Stimulated activated CD8-positive, alpha-beta memory T cell treated with anti-CD3 and anti-CD28 coated beads, Interleukin-4, amount 100 ng/mL, for 4 hours (primary cell): ENCODE data around the gene TTC6.
"Not testable (repeated sequence)": the region's sequence is repeated elsewhere in the genome, so short reads cannot be mapped to it uniquely, and the experiment has no call there.

ENCODE experiments used
- DNase-seq, 2 donors: peaks; one replicate each; pipeline ENCODE4 v3.0.0-alpha.2; 2020; ENCODE audit warnings: low read depth in 2 of 2, low spot score in 1 of 2

TTC6 gene, protein sequence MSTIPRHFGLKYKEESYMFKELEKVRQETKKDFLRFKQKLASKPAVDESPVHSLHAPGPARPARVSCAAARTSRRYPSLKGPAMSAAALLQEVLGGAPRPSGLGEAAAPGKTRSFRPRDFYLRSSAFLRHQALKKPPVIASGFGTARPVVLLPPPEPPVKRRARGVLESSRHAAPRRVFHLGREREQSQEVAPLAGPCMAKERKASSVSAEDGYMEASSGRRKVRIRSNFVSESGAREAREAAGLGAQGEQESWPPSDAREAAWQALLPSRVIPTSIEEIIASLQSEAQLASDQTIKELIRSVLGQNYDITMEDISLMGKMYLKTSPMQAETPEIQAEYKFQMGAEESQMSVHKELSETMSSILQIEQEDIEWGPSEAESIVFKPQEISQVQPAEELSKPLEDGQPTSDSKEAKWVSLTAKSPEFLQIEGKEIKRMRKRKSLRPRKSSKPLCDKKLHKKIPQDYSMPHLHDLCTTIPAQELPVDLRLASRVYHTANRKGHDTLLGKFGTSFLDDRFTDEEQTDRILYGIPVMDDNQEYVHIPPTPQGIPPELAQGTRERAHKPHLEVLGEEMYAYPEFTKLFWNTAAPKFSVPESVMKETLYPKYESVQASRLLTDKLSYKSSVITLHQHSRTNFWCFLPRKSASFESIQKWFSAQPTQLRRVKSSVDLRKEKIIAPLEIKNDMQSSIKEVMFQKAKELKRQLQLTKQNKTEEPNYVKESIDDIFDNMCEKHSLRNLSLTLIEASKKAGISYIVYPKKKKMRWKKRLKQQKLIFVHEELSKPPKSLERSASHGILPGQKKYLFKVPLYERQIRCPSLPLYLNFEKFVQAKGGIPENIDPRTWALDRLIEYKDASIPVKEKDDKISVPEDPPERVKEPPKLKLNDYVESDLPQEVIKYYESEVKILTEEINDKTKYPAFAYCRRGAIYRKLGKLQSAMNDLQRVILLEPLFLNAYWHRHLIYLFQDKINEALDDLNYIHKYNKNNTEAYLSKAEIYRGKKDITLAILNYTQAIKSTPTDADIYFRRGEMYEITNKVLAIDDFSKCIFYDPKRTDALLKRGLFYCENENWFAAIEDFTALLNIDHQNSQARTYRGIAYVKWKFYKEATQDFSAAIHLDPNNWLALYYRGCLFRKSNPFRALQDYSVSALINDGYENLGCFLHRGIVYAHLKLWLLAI (N-terminal part only)

DNA sequence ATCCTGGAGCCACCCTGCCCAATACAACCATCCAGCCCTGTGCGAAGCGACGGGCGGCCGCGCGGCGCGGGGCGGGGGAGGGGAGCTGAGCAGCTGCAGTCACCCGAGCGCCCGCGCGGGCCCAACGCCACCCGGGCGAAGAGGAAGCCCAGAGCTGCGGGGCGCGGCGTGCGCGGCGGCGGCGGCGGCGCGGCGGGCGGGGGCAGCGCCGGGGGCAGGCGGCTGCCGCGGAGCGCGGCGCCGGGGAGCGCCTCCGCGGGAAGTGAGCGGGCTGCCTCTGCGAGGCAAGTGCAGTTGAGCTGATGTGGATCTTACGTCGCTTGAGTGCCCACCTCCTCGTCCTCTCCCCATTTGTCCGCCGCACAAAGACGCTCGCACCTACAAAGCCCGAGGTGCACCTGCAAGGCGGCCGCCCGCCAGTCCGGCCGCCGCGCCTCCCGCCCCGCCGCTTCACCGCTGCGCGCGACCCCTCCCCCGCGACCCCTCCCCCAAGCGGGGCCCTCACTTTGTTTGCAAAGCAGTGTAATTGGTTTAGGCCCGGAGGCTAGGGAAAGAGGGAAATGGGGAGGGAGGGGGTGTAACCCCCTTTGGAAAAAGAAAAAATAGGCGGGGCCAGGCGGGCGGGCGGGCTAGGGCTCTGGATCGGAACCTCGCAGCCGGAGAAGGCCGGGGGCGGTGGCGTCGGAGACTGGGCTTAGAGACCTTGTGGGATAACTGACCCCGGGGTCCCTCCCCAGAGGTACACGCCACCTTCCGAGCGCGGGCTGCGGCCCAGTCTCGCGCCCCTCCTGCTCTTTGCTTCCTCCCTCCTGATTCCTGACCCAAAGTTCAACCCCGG is at the start of gene TTC6, which contains the start of gene FOXA1:
TTC6 (plus strand) TSS at position 659 of the 838 bp plus-strand sequence. CDS start 26,436 bp downstream, outside the sequence.
FOXA1 (minus strand) TSS at position 279 of the 838 bp plus-strand sequence; CDS start at position 2, 277 bp downstream.
- no peak for DNase-seq

DNA sequence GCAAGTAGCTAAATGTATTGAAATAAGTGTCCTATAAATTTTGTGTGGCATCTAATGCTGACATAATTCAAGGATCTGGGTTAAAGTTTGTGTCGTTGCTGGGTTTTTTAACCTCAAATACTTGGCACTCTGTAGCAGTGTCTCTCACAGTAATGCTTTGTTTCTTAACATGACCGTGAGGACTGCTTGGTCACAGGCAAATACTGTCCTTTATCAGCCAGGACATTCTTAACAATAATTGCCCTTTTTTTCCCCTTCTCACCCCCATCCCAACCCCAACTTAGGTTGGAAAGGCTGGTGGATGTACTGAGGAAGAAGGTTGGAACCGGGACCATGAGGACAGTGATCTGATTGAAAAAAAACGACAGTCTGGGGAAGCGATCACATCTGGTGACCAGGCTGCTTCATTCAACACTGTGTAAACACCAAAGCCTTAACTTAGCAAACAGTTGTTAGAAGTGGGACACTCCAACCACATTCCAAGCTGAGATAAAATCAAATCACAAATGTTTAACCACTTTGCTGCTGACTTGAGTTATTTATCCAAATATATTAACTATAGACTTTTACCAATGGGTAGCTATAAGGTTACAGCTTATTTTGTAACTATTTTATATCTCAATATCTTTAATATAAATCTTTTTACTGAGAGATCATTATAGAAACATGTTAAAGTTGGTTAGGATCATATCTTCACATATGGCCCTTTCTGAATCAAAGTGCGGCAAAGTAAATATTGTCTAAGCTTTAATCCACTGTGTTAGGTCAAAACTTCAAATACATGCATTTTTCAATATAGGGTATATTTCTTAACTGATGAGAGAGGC is 48.6 kb upstream of the TTC6 start:
- DNase-seq, result no peak

DNA sequence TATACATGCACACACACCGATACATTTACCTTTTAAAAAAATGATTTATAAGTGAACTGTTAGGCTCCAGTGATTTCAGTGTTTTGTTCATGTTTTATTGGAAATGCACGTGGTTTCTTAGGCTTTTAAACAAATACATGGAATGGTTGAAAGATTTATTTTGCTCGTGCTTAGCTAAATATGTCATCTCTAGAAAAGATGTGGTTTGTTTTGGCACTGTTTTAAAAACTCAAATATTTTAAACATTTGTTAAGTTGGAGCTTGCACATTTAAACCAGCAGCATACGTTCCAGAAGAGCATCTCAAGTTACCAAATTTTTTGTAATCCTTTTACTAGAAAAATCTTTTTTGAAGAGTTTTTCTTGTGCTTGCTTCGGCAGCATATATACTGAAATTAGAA is 44.9 kb upstream of the TTC6 start:
- DNase-seq, result no peak

DNA sequence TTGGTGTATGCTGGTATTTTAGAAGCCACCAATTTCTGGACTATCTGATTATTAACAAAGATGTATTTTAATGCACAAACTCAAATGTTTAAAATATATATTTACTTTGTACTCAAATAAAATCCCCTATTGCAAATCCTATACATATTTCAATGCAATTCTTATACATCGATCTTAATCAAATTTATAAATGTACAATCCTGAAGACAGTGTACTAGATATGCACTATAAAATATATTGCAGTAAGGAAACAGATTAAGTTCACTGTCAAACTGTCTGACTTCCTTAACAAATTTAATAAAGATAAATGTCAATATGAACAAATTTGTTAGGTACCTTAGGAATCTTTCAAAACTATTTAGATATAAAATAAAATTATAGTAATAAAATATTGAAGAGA is 44.3 kb upstream of the TTC6 start:
- DNase-seq, result no peak

DNA sequence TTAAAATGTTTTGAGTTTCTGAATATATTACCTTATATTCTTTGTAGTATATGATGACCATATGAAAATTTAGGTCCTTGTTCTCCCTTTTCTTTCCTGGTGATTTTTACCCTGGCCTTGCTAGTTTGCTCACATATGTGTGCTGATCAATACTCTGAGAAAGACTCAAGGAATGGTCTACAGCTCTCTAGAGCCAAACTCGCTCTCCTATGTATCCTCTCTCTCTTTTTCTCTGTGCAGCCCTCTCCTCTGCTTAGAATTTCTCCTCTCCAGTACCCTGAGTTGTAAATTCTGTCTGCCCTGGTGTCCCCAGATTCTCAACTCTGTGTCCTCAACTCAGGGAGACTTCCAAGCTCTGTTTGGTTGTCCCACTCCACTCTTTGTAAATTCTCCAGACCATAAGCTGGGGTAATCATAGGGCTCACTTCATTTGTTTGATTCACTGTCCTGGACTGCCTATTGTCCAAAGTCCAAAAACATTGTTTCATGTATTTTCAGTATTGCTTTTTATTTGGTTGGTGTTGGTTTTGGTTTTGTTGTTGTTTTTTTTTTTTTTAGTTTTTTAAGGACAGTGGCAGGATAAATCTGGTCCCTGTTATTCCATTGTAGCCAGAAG is 41.4 kb upstream of the TTC6 start:
- DNase-seq, result no peak

DNA sequence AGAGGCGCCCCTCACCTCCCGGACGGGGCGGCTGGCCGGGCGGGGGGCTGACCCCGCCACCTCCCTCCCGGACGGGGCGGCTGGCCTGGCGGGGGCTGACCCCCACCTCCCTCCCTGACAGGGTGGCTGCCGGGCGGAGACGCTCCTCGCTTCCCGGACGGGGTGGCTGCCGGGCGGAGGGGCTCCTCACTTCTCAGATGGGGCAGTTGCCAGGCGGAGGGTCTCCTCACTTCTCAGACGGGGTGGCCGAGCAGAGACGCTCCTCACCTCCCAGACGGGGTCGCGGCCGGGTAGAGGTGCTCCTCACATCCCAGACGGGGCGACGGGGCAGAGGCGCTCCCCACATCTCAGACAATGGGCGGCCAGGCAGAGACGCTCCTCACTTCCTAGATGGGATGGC is 39.8 kb upstream of the TTC6 start:
- DNase-seq, result not testable (repeated sequence)

DNA sequence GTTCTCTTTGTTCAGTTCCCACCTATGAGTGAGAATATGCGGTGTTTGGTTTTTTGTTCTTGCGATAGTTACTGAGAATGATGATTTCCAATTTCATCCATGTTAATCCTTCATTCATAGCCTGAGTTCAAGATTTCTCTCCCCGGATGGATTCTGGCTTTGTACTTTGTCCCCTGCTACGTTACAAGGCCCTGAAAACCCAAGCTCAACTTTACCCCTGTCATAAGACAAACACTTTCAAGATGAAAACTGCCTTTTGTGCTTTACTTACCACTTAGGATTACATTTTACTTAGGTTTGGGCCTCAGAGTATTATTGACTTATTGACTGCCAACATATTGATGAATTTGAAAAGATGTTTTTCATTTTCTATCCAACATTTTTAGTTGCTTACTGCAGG is 36.7 kb upstream of the TTC6 start:
- no peak for DNase-seq

DNA sequence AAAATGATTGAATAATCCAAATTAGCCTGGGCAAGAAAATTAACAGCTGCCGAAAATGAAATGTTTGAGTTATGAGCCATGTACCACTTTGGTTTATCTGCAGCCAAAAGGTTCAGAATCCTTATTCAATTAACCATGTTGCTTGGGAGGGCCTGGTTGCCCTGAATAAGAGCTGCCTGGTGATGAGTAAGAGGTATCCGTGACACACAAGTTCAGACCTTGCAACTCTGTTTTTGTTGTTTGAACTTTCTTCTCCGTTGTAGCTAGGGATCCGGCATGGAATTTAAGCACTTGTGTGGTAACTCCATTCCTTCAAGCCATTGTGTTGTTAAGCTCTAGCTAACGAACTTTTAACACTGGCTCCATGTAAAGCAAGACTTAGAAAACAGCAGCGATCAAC is 36.0 kb upstream of the TTC6 start:
- no peak for DNase-seq

DNA sequence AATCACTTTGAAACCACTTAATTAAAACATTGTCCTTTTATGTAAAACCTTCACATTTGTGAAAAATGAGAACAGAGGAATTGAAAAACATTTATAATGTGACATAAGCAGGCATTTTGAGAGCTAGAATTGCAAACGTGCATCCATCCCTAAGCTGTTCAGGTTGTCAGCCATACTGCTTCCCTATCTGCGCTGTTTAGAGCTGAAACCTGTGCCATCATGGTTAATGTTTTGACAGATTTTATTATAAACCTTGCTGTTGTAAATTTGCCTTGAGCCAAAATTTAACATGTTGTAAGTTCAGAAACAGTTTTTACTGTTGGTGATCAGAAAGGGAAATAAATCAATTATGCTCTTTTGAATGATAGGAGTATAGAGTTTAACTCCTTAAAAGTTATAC is 32.2 kb upstream of the TTC6 start:
- no peak for DNase-seq

DNA sequence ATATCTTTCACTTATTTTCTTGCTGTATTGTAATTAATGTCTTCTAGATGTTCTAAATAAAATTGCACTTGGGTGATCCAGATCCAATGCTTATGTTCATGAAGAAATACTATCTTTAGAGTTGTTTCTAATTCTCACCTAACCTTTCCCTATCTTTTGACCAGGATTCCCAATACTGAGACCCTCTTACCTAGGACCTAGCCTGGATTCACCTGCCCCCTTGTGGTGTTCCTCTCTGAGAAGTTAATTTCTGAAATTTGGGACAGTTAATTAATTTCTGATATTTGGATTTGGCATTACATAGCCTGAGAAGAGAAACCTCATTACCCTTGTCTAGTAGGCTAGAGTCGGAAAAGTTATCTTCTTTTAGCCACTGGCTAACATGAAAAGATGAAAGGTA is 29.9 kb upstream of the TTC6 start:
- DNase-seq, result no peak

DNA sequence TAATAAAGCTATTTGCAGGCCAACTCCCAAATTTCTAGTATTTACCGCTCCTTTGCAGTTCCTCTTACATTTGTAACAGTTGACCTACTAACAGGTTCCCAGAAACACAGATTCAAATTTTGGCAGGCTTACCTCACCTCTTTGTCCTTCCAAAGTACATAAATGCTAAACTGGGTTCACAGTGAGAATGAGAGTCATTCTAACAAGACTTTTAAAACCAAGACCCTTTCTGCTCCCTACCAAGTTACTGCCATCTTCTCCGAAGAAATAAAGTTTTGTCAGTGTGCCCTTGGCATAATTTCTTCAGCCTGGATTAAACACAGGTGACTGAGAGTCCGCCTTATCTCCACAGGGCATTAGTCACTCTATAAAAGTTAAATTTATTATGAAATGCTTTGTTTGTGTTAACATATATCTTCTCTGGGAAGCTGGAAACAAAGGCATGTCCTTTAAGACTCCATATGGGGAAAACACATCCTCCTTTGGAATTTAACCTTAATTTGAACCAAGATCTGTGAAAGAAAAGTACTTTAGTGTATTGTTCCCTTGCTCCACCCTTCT is 28.5 kb upstream of the TTC6 start:
- no peak for DNase-seq

DNA sequence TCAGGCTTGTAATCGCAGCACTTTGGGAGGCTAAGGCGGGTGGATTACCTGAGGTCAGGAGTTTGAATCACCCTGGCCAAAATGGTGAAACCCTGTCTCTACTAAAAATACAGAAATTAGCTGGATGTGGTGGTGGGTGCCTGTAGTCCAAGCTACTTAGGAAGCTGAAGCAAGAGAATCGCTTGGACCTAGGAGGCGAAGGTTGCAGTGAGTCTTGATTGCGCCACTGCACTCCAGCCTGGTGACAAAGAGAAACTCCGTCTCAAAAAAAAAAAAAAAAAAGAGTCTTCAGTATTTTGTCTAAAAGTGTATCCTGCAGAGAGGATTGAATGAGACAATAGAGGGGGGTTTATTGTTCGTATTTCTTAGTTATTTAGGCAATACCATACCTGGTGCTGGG is 25.7 kb upstream of the TTC6 start:
- no peak for DNase-seq

DNA sequence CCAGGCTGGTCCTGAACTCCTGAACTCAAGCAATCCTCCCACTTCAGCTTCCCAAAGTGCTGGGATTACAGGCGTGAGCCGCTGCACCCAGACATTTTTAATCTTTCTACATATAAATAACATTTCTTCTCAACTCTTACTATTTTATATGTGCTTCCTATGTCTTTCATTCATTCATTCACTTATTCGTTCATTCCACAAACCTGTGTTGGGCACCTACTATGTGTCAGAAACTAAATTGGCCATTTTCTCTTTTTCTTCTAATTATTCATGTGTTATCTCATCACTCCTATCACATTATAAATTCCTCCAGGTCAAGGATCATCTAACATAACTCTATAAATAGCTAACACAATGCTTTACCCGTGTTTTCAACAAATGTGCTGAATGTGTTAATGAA is 24.0 kb upstream of the TTC6 start:
- no peak for DNase-seq

DNA sequence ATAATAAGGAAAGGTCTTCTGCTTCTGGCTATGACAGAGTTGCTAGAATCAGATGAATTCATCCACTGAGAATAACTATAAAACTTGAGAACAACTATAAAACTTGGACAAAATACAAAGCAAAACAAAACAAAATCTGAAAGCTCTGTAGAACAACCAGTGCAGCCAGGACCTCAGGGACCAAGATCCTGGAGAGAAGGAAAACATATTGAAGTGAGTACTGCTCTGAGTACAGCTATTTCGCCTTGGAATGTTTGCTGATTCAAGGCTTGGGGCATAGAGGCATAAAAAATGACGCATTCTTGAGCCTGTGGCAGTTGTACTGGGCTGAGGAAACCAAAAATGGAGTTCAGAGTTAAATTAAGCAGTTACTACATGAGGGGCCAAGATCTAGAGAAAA is 22.1 kb upstream of the TTC6 start:
- DNase-seq, result no peak

DNA sequence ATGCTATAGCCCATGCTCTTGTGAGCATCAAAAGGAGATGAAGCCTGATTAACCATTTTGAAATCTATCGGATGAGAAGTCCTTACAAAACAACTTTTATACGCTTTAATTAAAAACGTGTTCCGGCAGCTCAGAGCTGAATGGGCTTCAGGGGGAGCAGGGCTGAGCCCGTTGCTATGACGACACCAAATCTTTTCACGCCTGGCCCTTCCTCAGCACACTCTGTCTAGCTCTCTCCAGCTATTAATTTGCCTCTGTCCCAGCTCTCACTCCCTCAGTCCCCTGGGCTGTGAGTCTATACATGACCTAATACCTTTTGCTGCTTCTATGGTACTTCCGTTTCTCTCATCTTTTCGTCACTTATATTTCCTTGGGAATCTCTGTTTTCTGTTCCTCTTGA is 16.2 kb upstream of the TTC6 start:
- DNase-seq, result no peak

DNA sequence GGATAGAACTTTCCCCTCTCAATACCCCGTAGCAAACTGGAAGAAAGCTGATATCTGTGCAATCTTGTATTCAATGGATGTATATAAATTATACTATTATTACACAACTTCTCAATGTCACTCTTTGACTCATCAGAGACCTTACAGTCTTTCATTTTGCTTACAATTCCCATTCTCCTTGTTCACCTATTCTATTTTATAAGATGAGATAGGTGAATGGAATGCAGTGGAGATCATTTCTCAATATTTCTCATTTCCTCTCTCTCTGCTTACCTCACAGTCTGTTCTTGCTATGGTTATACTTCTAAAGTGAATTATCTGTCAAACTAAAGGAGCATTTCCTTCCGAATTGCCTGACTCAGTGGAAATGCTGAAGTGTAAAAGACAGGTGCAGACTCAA is 15.3 kb upstream of the TTC6 start:
- no peak for DNase-seq

DNA sequence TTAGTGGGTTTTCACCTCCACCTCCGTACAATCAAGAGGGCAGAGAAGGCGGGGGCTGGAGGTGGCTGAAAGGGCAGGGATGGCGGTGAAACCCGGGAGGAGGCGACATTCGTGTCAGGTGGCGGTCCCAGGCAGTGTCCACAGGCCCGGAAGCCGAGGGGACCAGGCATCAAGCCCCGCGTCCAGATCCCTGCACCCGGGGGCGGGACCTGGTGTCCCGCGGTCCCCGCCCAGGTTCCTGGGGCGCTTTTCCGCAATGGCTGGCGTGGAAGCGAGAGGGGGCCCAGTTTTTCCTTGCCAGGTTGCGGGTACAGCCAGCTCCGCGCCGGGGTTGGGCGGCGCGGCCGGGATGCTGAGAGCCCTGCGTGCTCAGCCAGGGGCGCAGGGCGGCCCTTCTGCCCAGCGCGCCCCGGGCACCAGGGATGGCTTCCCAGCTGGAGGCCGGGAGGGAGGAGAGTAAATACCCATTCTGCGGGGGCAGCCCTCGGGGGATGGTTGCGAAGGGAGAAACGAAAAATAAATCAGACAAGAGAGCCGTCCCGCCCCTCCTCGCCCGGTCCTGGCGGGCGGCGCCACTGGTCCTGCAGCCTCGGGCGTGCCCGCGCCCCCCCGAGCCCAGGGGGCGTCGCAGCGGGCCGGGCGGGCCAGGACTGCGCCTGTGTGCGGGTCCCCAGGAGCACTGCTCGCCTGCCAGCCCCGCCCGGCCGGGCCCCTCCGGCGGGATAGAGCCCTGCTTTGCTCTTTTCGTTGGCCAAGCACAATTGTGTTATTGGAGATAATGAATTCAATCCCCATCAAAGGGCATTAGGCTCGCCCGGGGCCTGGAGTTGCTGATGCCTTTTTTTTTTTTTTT is 11.8 kb upstream of the TTC6 start:
- DNase-seq, result no peak
